Measurements from ENCODE around the gene OLFML2B. TPM values are rescaled to one million over a fixed set of nuclear protein-coding genes. Genes with fewer than 3 reads are reported as not detected.

The OLFML2B gene
- total RNA-seq, 1 experiment from 2014 or later = 1.4 TPM

- Histone ChIP-seq H3K9me3 (ENCODE audit: control insufficient read depth, low read depth, low read length) (peaks cover 10% of the 10 kb centered on the region), H4K20me1 (ENCODE audit: control insufficient read depth, insufficient read depth, insufficient read length) (no peaks in the 10 kb centered on the region), H2AFZ (ENCODE audit: low read length) (no peak overlapping the region), H3K23me2 (ENCODE audit: insufficient read length, low read depth, low read length, poor library complexity, severe bottlenecking) (no peaks in the 10 kb centered on the region), H2AK5ac (ENCODE audit: insufficient read length, low read length) (no peak overlapping the region), H2BK20ac (ENCODE audit: low read depth, low read length, poor library complexity, severe bottlenecking) (no peak overlapping the region), H3K79me2 (ENCODE audit: insufficient read depth, low read length) (no peaks in the 10 kb centered on the region), H2BK15ac (ENCODE audit: low read depth, low read length) (no peak overlapping the region), H2BK120ac (ENCODE audit: low read depth, low read length, poor library complexity, severe bottlenecking) (no peak overlapping the region), H4K8ac (replicated peaks; ENCODE audit: insufficient read length, low read depth, low read length) (no peak overlapping the region), H2BK12ac (ENCODE audit: insufficient read length, low read depth, low read length) (no peak overlapping the region), H3T11ph (ENCODE audit: low read length) (no peak overlapping the region), H3K4me1 (ENCODE audit: insufficient read depth, low read length) (no peaks in the 10 kb centered on the region), H4K5ac (ENCODE audit: insufficient read length, low read depth, low read length) (no peak overlapping the region), H3K27ac (ENCODE audit: insufficient read length, low read depth, low read length) (no peak overlapping the region), H3K18ac (ENCODE audit: insufficient read length, low read depth, low read length) (no peak overlapping the region), H3K9ac (ENCODE audit: extremely low read depth, insufficient read length, low read length) (no peak overlapping the region), H3K79me1 (ENCODE audit: insufficient read depth, low read depth, low read length, poor library complexity, severe bottlenecking) (no peaks in the 10 kb centered on the region), H3K4me2 (ENCODE audit: insufficient read depth, insufficient read length, low read length) (no peak overlapping the region), H2BK5ac (ENCODE audit: insufficient read length, low read length) (no peak overlapping the region), H3K14ac (ENCODE audit: insufficient read depth, low read length) (no peak overlapping the region), H3K56ac (ENCODE audit: insufficient read length, low read depth, low read length) (no peak overlapping the region), H3K23ac (ENCODE audit: insufficient read length, low read depth, low read length) (no peak overlapping the region), H4K91ac (ENCODE audit: insufficient read length, low read depth, low read length) (no peak overlapping the region), H3K4ac (ENCODE audit: low read depth, low read length) (no peak overlapping the region), H3K27me3 (ENCODE audit: insufficient read depth, low read length) (no peaks in the 10 kb centered on the region)
- peaks cover 2 to 19% (median 7%) of the 10 kb centered on the region in 3 experiments; a peak in 5 of 7 replicates for H3K36me3 Mint-ChIP-seq (ENCODE audit: insufficient read depth in 1 of 3, low read depth in 3 of 3)
- H3K4me3 Mint-ChIP-seq = no peak overlapping the region
- no peaks in the 10 kb centered on the region for H3K4me1 Mint-ChIP-seq
- no peak for TF ChIP-seq CTCF (conservative IDR thresholded peaks at IDR 0.05)
- peaks cover 11 to 14% of the 10 kb centered on the region in 2 experiments for H3K9me3 Mint-ChIP-seq
- H3K27me3 Mint-ChIP-seq (ENCODE audit: low read depth) = peaks cover 7% of the 10 kb centered on the region
- H3K27ac Mint-ChIP-seq = no peak overlapping the region
- no peak for DNase-seq
- no CpG with 5 or more reads among the region's 5 CpGs for WGBS (ENCODE audit: extremely low coverage, insufficient read length, low lambda C conversion rate)
Measured at GRCh38 chr1:161989786-161990185, 33.9 kb downstream of the OLFML2B start.

Measured in H9 (cell line).